HL-60 (cell line): Measurements from ENCODE around the gene HSF2.

Experiments
- DNase-seq, 2 experiments: peaks; one replicate each; pipeline ENCODE4 v3.0.0-alpha.2; 2010 to 2020; ENCODE audit warnings: low read depth in 1 of 2, low spot score in 1 of 2
- H3K27ac ChIP-seq: fragments of 250-450 bp; sonication (Bioruptor Pico); replicated peaks from 2 replicates; pipeline ENCODE4 v1.5.1; 2020; ENCODE audit warnings: mild to moderate bottlenecking, moderate library complexity
- H3K27me3 ChIP-seq: fragments of 250-450 bp; sonication (Bioruptor Pico); 2 replicates; pipeline ENCODE4 v1.5.1; 2021; ENCODE audit warnings: mild to moderate bottlenecking, moderate library complexity; ENCODE audit not compliant: insufficient read depth, poor library complexity, severe bottlenecking
- H3K4me3 ChIP-seq: replicated peaks from 2 replicates; pipeline ENCODE4 v1.5.1; 2011; ENCODE audit warnings: mild to moderate bottlenecking, control low read depth, low read length; ENCODE audit not compliant: insufficient read depth
- GABPA ChIP-seq: IDR thresholded peaks from 2 replicates; pipeline ENCODE4 v1.6.1; 2012; ENCODE audit warnings: low read depth
- POLR2AphosphoS5 ChIP-seq: IDR thresholded peaks from 2 replicates; pipeline ENCODE4 v1.6.1; 2012; ENCODE audit warnings: low read depth
- REST ChIP-seq: IDR thresholded peaks from 2 replicates; pipeline ENCODE4 v1.6.1; 2012; ENCODE audit warnings: low read depth; ENCODE audit not compliant: insufficient replicate concordance
- SPI1 ChIP-seq: IDR thresholded peaks from 2 replicates; pipeline ENCODE4 v1.6.1; 2012; ENCODE audit warnings: low read depth, mild to moderate bottlenecking, borderline replicate concordance
- TF ChIP-seq, protein P1 (sequence below): IDR thresholded peaks from one replicate; pipeline ENCODE4 v1.5.1; 2011; ENCODE audit warnings: low read length, control low read depth, inconsistent platforms; ENCODE audit not compliant: insufficient read depth

Gene HSF2

DNA sequence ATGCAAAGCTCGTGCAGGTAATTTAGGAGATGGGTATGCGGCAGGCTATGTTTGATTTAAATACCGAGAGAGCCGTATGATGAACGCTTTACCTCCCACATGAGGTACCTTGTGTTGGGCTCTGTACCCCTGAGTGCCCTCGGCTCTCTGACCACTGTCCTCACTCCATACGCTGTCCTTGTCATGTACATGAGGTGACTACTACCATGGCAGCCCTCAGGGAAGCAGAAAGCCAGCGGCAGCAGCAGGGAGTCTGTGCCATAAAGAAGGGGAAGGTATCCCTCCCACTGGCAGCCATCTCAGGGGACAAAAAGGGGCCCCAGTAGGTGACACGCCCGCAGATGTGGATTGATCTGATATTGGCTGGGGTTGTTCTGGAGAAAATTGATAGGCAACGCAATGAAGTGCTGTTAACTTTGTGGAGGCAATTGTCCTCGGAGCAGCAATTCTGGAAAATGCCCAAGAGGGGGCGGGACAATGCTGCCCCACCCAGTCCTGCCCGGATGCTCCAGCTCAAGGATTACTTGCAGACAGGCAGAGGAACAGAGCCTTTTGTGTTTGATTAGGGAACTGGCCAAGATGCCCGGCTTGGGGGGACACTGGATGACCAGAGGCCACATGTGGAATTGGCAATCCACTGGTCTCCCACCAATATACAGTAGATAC, 38.0 kb upstream of the HSF2 start:
- Histone ChIP-seq H3K27ac (no peak overlapping the region), H3K27me3 (no peaks in the 10 kb centered on the region), H3K4me3 (no peak overlapping the region)
- DNase-seq, result no peak
- no peak for TF ChIP-seq REST
- no peak for TF ChIP-seq POLR2AphosphoS5
- TF ChIP-seq, protein P1, sequence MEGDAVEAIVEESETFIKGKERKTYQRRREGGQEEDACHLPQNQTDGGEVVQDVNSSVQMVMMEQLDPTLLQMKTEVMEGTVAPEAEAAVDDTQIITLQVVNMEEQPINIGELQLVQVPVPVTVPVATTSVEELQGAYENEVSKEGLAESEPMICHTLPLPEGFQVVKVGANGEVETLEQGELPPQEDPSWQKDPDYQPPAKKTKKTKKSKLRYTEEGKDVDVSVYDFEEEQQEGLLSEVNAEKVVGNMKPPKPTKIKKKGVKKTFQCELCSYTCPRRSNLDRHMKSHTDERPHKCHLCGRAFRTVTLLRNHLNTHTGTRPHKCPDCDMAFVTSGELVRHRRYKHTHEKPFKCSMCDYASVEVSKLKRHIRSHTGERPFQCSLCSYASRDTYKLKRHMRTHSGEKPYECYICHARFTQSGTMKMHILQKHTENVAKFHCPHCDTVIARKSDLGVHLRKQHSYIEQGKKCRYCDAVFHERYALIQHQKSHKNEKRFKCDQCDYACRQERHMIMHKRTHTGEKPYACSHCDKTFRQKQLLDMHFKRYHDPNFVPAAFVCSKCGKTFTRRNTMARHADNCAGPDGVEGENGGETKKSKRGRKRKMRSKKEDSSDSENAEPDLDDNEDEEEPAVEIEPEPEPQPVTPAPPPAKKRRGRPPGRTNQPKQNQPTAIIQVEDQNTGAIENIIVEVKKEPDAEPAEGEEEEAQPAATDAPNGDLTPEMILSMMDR, result no peak
- no peak for TF ChIP-seq GABPA

GRCh38 chr6:122363769-122364483, 35.5 kb upstream of the HSF2 start:
- H3K27ac ChIP-seq, result no peak overlapping the region
- DNase-seq, result no peak
- no peaks in the 10 kb centered on the region for H3K27me3 ChIP-seq
- H3K4me3 ChIP-seq, result no peak overlapping the region
- TF ChIP-seq REST (no peak), SPI1 (no peak), POLR2AphosphoS5 (no peak), GABPA (no peak)
- TF ChIP-seq, protein P1, result no peak

- no peak for DNase-seq
- Histone ChIP-seq H3K27me3 (no peaks in the 10 kb centered on the region), H3K4me3 (no peak overlapping the region), H3K27ac (no peak overlapping the region)
- TF ChIP-seq SPI1 (no peak), REST (no peak), POLR2AphosphoS5 (no peak), GABPA (no peak)
- TF ChIP-seq, protein P1, result no peak
These were observed 33.6 kb upstream of the HSF2 start for GRCh38 chr6:122365775-122366403.
